HCT116 (cell line): Measurements from ENCODE around the gene TNFRSF6B. TPM values are rescaled to one million over a fixed set of nuclear protein-coding genes. Genes with fewer than 3 reads are reported as not detected.
A peak's percentile ranks its signal among the peaks of the same experiment; 100 is the strongest.

Experiments used
- ATAC-seq: fragments of 200-7000 bp; cut with Tn5 transposase; 2 replicates; pipeline ENCODE4 v1.9.1; 2020; ENCODE audit warnings: mild to moderate bottlenecking, moderate library complexity
- BruUV-seq: library from RNA; stranded (reverse); fragments of 400-500 nt; replicated peaks from 2 replicates; lab custom pipeline; 2021; lab: Mats Ljungman, UMichigan
- CTCF ChIA-PET: fragments of 300-600 bp; sonication (Branson Sonifier 250); formaldehyde crosslinking; loops from one replicate; lab custom pipeline; 2021; ENCODE audit warnings: antibody characterized with exemption; lab: Charles Lee
- POLR2A ChIA-PET: fragments of 300-600, 350-600 bp; sonication (Branson Sonifier 250); formaldehyde crosslinking; loops from one replicate; lab custom pipeline; 2021; ENCODE audit warnings: antibody characterized with exemption; lab: Charles Lee
- RAD21 ChIA-PET, 2 experiments: fragments of 300-600 bp; sonication (Branson Sonifier 250); formaldehyde crosslinking; loops; one replicate each; lab custom pipeline; 2023; ENCODE audit warnings: low total read pairs in 2 of 2; ENCODE audit not compliant: uncharacterized antibody in 2 of 2, unreplicated experiment in 2 of 2, low non-redundant PET in 1 of 2; lab: Charles Lee
- DNase-seq: peaks from one replicate; pipeline ENCODE4 v3.0.0-alpha.2; 2010; ENCODE audit warnings: low read depth, low spot score
- H2AFZ ChIP-seq: fragments of 200-600 bp; shearing (Covaris generic), sonication (generic); 2 replicates; pipeline ENCODE4 v1.6.1; 2017; ENCODE audit warnings: low read depth, mixed run types, mixed read lengths, antibody characterized with exemption, low read length; ENCODE audit not compliant: poor library complexity, severe bottlenecking
- H3K27ac ChIP-seq: 2 replicates; pipeline ENCODE4 v1.5.1; 2012; ENCODE audit warnings: low read depth, low read length
- H3K27me3 ChIP-seq: fragments of 200-600 bp; sonication (generic); 2 replicates; pipeline ENCODE4 v1.6.1; 2016; ENCODE audit warnings: mixed run types, low read length, mixed read lengths; ENCODE audit not compliant: insufficient read depth
- H3K36me3 ChIP-seq, 2 experiments: fragments of 200-500 bp in 1 of 2; fragments of 200-600 bp in 1 of 2; sonication (Bioruptor generic) in 1 of 2; sonication (generic) in 1 of 2; 2 replicates each; pipeline versions ENCODE4 v1.5.1 to v1.6.1; 2014 to 2016; ENCODE audit warnings: low read length in 2 of 2, inconsistent platforms in 1 of 2, mixed read lengths in 1 of 2, mixed run types in 1 of 2; ENCODE audit not compliant: insufficient read depth in 2 of 2, control insufficient read depth in 1 of 2
- H3K4me1 ChIP-seq, 2 experiments: fragments of 200-600 bp in 1 of 2; sonication (generic) in 1 of 2; 2 replicates each; pipeline versions ENCODE4 v1.5.1 to v1.6.1; 2012 to 2017; ENCODE audit warnings: low read length in 2 of 2, inconsistent platforms in 1 of 2, mild to moderate bottlenecking in 1 of 2, mixed read lengths in 1 of 2, mixed run types in 1 of 2, moderate library complexity in 1 of 2; ENCODE audit not compliant: insufficient read depth in 2 of 2, control insufficient read depth in 1 of 2
- H3K4me2 ChIP-seq: fragments of 200-600 bp; sonication (generic); 2 replicates; pipeline ENCODE4 v1.6.1; 2017; ENCODE audit warnings: mixed run types, low read length, mixed read lengths
- H3K4me3 ChIP-seq, 2 experiments: fragments of 200-600 bp in 1 of 2; sonication (generic) in 1 of 2; replicated peaks in 1 of 2; 2 replicates each; pipeline ENCODE4 v1.5.1; 2011 to 2016; ENCODE audit warnings: low read length in 2 of 2, control low read depth in 1 of 2, low read depth in 1 of 2, mild to moderate bottlenecking in 1 of 2, mixed read lengths in 1 of 2, mixed run types in 1 of 2
- H3K79me2 ChIP-seq: fragments of 200-600 bp; sonication (generic); 2 replicates; pipeline ENCODE4 v1.6.1; 2017; ENCODE audit warnings: mild to moderate bottlenecking, mixed run types, low read length, moderate library complexity, mixed read lengths; ENCODE audit not compliant: insufficient read depth
- H3K9ac ChIP-seq: fragments of 200-600 bp; sonication (generic); 2 replicates; pipeline ENCODE4 v1.6.1; 2016; ENCODE audit warnings: low read length, mixed read lengths
- H3K9me2 ChIP-seq: fragments of 200-600 bp; sonication (generic), shearing (Covaris generic); 2 replicates; pipeline ENCODE4 v1.6.1; 2017; ENCODE audit warnings: mixed run types, mild to moderate bottlenecking, moderate library complexity; ENCODE audit not compliant: insufficient read depth
- H3K9me3 ChIP-seq, 2 experiments: fragments of 200-500 bp in 1 of 2; fragments of 200-600 bp in 1 of 2; sonication (Bioruptor generic) in 1 of 2; sonication (generic) in 1 of 2; 2 replicates each; pipeline ENCODE4 v1.6.1; 2014 to 2017; ENCODE audit warnings: low read length in 2 of 2, mixed read lengths in 2 of 2, inconsistent platforms in 1 of 2, low read depth in 1 of 2, mild to moderate bottlenecking in 1 of 2, mixed run types in 1 of 2, moderate library complexity in 1 of 2; ENCODE audit not compliant: control insufficient read depth in 1 of 2, insufficient read depth in 1 of 2
- H4K20me1 ChIP-seq: fragments of 200-600 bp; sonication (generic), shearing (Covaris generic); 2 replicates; pipeline ENCODE4 v1.6.1; 2017; ENCODE audit warnings: mixed run types, mild to moderate bottlenecking, moderate library complexity; ENCODE audit not compliant: insufficient read depth
- CBX3 ChIP-seq: IDR thresholded peaks from 2 replicates; pipeline ENCODE4 v1.6.1; 2012; ENCODE audit warnings: low read depth
- CEBPB ChIP-seq: IDR thresholded peaks from 2 replicates; pipeline ENCODE4 v1.6.1; 2012; ENCODE audit warnings: low read depth
- EGR1 ChIP-seq: IDR thresholded peaks from 2 replicates; pipeline ENCODE4 v1.6.1; 2012; ENCODE audit warnings: low read depth
- POLR2A ChIP-seq: IDR thresholded peaks from 2 replicates; pipeline ENCODE4 v1.7.0; 2011; ENCODE audit warnings: borderline replicate concordance; ENCODE audit not compliant: insufficient read depth, insufficient read length; ENCODE audit errors: extremely low read depth
- RAD21 ChIP-seq: IDR thresholded peaks from 2 replicates; pipeline ENCODE4 v1.6.1; 2012; ENCODE audit warnings: low read depth, mild to moderate bottlenecking
- SIN3A ChIP-seq: IDR thresholded peaks from 2 replicates; pipeline ENCODE4 v1.6.1; 2012; ENCODE audit warnings: low read depth
- SP1 ChIP-seq: IDR thresholded peaks from 2 replicates; pipeline ENCODE4 v1.6.1; 2012; ENCODE audit warnings: low read depth
- YY1 ChIP-seq: IDR thresholded peaks from 2 replicates; pipeline ENCODE4 v1.6.1; 2011; ENCODE audit warnings: low read length, low read depth, moderate library complexity, mild to moderate bottlenecking; ENCODE audit not compliant: insufficient replicate concordance; ENCODE audit errors: extremely low read depth
- intact Hi-C: fragments of 100-400 bp; cut with micrococcal nuclease; formaldehyde crosslinking; loops from 2 replicates; pipeline ENCODE4 v1.10.0; 2022
- total RNA-seq: library from RNA; stranded (reverse); gene quantifications from one replicate; pipeline ENCODE4 v1.2.1, GENCODE V29; 2021; ENCODE audit not compliant: unreplicated experiment
- TF ChIP-seq, protein P1 (sequence below): IDR thresholded peaks from 2 replicates; pipeline ENCODE4 v1.6.1; 2011; ENCODE audit warnings: mild to moderate bottlenecking, low read length, moderate library complexity; ENCODE audit not compliant: insufficient replicate concordance; ENCODE audit errors: extremely low read depth

TNFRSF6B gene
- total RNA-seq, 1 experiment from 2014 or later: 147 TPM

- H3K9ac ChIP-seq: no peak overlapping the region
- intact Hi-C loops: loop anchor here (10.0 kb wide), 1 partner anchor 130 kb away; the partner anchor contains the start of genes ABHD16B and TPD52L2
- no peak overlapping the region for H3K4me2 ChIP-seq
- H2AFZ ChIP-seq: no peak overlapping the region
- no peaks in the 10 kb centered on the region for H4K20me1 ChIP-seq
- RAD21 ChIA-PET: no interaction called here
- DNase-seq: no peak
- ATAC-seq: no peak
- TF ChIP-seq YY1 (no peak), RAD21 (no peak), CBX3 (no peak), SP1 (no peak), CEBPB (no peak), SIN3A (no peak), EGR1 (no peak), POLR2A (no peak)
- TF ChIP-seq, protein P1, sequence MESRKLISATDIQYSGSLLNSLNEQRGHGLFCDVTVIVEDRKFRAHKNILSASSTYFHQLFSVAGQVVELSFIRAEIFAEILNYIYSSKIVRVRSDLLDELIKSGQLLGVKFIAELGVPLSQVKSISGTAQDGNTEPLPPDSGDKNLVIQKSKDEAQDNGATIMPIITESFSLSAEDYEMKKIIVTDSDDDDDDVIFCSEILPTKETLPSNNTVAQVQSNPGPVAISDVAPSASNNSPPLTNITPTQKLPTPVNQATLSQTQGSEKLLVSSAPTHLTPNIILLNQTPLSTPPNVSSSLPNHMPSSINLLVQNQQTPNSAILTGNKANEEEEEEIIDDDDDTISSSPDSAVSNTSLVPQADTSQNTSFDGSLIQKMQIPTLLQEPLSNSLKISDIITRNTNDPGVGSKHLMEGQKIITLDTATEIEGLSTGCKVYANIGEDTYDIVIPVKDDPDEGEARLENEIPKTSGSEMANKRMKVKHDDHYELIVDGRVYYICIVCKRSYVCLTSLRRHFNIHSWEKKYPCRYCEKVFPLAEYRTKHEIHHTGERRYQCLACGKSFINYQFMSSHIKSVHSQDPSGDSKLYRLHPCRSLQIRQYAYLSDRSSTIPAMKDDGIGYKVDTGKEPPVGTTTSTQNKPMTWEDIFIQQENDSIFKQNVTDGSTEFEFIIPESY: no peak
- H3K4me3 ChIP-seq: no peak overlapping the region
- TSS peak; percentile 37 for BruUV-seq
- POLR2A ChIA-PET: no interaction called here
- no peaks in the 10 kb centered on the region for H3K27me3 ChIP-seq
- CTCF ChIA-PET: interaction anchor here (0.6 to 1.6 kb wide), 2 partner anchors 12 to 197 kb away, joined by 3 read pairs; no protein-coding TSS in a partner anchor
- no peaks in the 10 kb centered on the region for H3K9me3 ChIP-seq
- H3K4me1 ChIP-seq: peaks cover 13 to 37% of the 10 kb centered on the region in 2 experiments; a peak in 3 of 4 replicates
- H3K36me3 ChIP-seq: peaks cover 0 to 9% of the 10 kb centered on the region in 2 experiments; a peak in 2 of 4 replicates
- H3K79me2 ChIP-seq: peaks cover 35% of the 10 kb centered on the region; the same call in 1 of the 2 replicates
- no peaks in the 10 kb centered on the region for H3K9me2 ChIP-seq
- H3K27ac ChIP-seq: peak overlapping the region; percentile 84; the same call in 1 of the 2 replicates
Observed at GRCh38 chr20:63734946-63735858, 38.8 kb downstream of the TNFRSF6B start.
